HCT116 (cell line): ENCODE data around the gene SRPX. TPM values are rescaled to one million over a fixed set of nuclear protein-coding genes. Genes with fewer than 3 reads are reported as not detected.

Source experiments
- ATAC-seq: fragments of 200-7000 bp; cut with Tn5 transposase; 2 replicates; pipeline ENCODE4 v1.9.1; 2020; ENCODE audit warnings: mild to moderate bottlenecking, moderate library complexity
- BruUV-seq: library from RNA; stranded (reverse); fragments of 400-500 nt; replicated peaks from 2 replicates; lab custom pipeline; 2021; lab: Mats Ljungman, UMichigan
- CTCF ChIA-PET: fragments of 300-600 bp; sonication (Branson Sonifier 250); formaldehyde crosslinking; loops from one replicate; lab custom pipeline; 2021; ENCODE audit warnings: antibody characterized with exemption; lab: Charles Lee
- POLR2A ChIA-PET: fragments of 300-600, 350-600 bp; sonication (Branson Sonifier 250); formaldehyde crosslinking; loops from one replicate; lab custom pipeline; 2021; ENCODE audit warnings: antibody characterized with exemption; lab: Charles Lee
- RAD21 ChIA-PET, 2 experiments: fragments of 300-600 bp; sonication (Branson Sonifier 250); formaldehyde crosslinking; loops; one replicate each; lab custom pipeline; 2023; ENCODE audit warnings: low total read pairs in 2 of 2; ENCODE audit not compliant: uncharacterized antibody in 2 of 2, unreplicated experiment in 2 of 2, low non-redundant PET in 1 of 2; lab: Charles Lee
- DNase-seq: peaks from one replicate; pipeline ENCODE4 v3.0.0-alpha.2; 2010; ENCODE audit warnings: low read depth, low spot score
- H2AFZ ChIP-seq: fragments of 200-600 bp; shearing (Covaris generic), sonication (generic); 2 replicates; pipeline ENCODE4 v1.6.1; 2017; ENCODE audit warnings: low read depth, mixed run types, mixed read lengths, antibody characterized with exemption, low read length; ENCODE audit not compliant: poor library complexity, severe bottlenecking
- H3K27ac ChIP-seq: 2 replicates; pipeline ENCODE4 v1.5.1; 2012; ENCODE audit warnings: low read depth, low read length
- H3K27me3 ChIP-seq: fragments of 200-600 bp; sonication (generic); 2 replicates; pipeline ENCODE4 v1.6.1; 2016; ENCODE audit warnings: mixed run types, low read length, mixed read lengths; ENCODE audit not compliant: insufficient read depth
- H3K36me3 ChIP-seq, 2 experiments: fragments of 200-500 bp in 1 of 2; fragments of 200-600 bp in 1 of 2; sonication (Bioruptor generic) in 1 of 2; sonication (generic) in 1 of 2; 2 replicates each; pipeline versions ENCODE4 v1.5.1 to v1.6.1; 2014 to 2016; ENCODE audit warnings: low read length in 2 of 2, inconsistent platforms in 1 of 2, mixed read lengths in 1 of 2, mixed run types in 1 of 2; ENCODE audit not compliant: insufficient read depth in 2 of 2, control insufficient read depth in 1 of 2
- H3K4me1 ChIP-seq, 2 experiments: fragments of 200-600 bp in 1 of 2; sonication (generic) in 1 of 2; 2 replicates each; pipeline versions ENCODE4 v1.5.1 to v1.6.1; 2012 to 2017; ENCODE audit warnings: low read length in 2 of 2, inconsistent platforms in 1 of 2, mild to moderate bottlenecking in 1 of 2, mixed read lengths in 1 of 2, mixed run types in 1 of 2, moderate library complexity in 1 of 2; ENCODE audit not compliant: insufficient read depth in 2 of 2, control insufficient read depth in 1 of 2
- H3K4me2 ChIP-seq: fragments of 200-600 bp; sonication (generic); 2 replicates; pipeline ENCODE4 v1.6.1; 2017; ENCODE audit warnings: mixed run types, low read length, mixed read lengths
- H3K4me3 ChIP-seq, 2 experiments: fragments of 200-600 bp in 1 of 2; sonication (generic) in 1 of 2; replicated peaks in 1 of 2; 2 replicates each; pipeline ENCODE4 v1.5.1; 2011 to 2016; ENCODE audit warnings: low read length in 2 of 2, control low read depth in 1 of 2, low read depth in 1 of 2, mild to moderate bottlenecking in 1 of 2, mixed read lengths in 1 of 2, mixed run types in 1 of 2
- H3K79me2 ChIP-seq: fragments of 200-600 bp; sonication (generic); 2 replicates; pipeline ENCODE4 v1.6.1; 2017; ENCODE audit warnings: mild to moderate bottlenecking, mixed run types, low read length, moderate library complexity, mixed read lengths; ENCODE audit not compliant: insufficient read depth
- H3K9ac ChIP-seq: fragments of 200-600 bp; sonication (generic); 2 replicates; pipeline ENCODE4 v1.6.1; 2016; ENCODE audit warnings: low read length, mixed read lengths
- H3K9me2 ChIP-seq: fragments of 200-600 bp; sonication (generic), shearing (Covaris generic); 2 replicates; pipeline ENCODE4 v1.6.1; 2017; ENCODE audit warnings: mixed run types, mild to moderate bottlenecking, moderate library complexity; ENCODE audit not compliant: insufficient read depth
- H3K9me3 ChIP-seq, 2 experiments: fragments of 200-500 bp in 1 of 2; fragments of 200-600 bp in 1 of 2; sonication (Bioruptor generic) in 1 of 2; sonication (generic) in 1 of 2; 2 replicates each; pipeline ENCODE4 v1.6.1; 2014 to 2017; ENCODE audit warnings: low read length in 2 of 2, mixed read lengths in 2 of 2, inconsistent platforms in 1 of 2, low read depth in 1 of 2, mild to moderate bottlenecking in 1 of 2, mixed run types in 1 of 2, moderate library complexity in 1 of 2; ENCODE audit not compliant: control insufficient read depth in 1 of 2, insufficient read depth in 1 of 2
- H4K20me1 ChIP-seq: fragments of 200-600 bp; sonication (generic), shearing (Covaris generic); 2 replicates; pipeline ENCODE4 v1.6.1; 2017; ENCODE audit warnings: mixed run types, mild to moderate bottlenecking, moderate library complexity; ENCODE audit not compliant: insufficient read depth
- CBX3 ChIP-seq: IDR thresholded peaks from 2 replicates; pipeline ENCODE4 v1.6.1; 2012; ENCODE audit warnings: low read depth
- EGR1 ChIP-seq: IDR thresholded peaks from 2 replicates; pipeline ENCODE4 v1.6.1; 2012; ENCODE audit warnings: low read depth
- EZH2 ChIP-seq: fragments of 200-600 bp; sonication (generic); IDR thresholded peaks from 2 replicates; pipeline ENCODE4 v1.6.1; 2017; ENCODE audit warnings: antibody characterized with exemption, mixed run types
- EZH2phosphoT487 ChIP-seq: fragments of 200-600 bp; IDR thresholded peaks from 2 replicates; pipeline ENCODE4 v1.6.1; 2018; ENCODE audit warnings: antibody characterized with exemption, borderline replicate concordance
- FOSL1 ChIP-seq: IDR thresholded peaks from 2 replicates; pipeline ENCODE4 v1.6.1; 2012; ENCODE audit warnings: low read depth
- POLR2A ChIP-seq: IDR thresholded peaks from 2 replicates; pipeline ENCODE4 v1.7.0; 2011; ENCODE audit warnings: borderline replicate concordance; ENCODE audit not compliant: insufficient read depth, insufficient read length; ENCODE audit errors: extremely low read depth
- POLR2AphosphoS5 ChIP-seq: IDR thresholded peaks from 2 replicates; pipeline ENCODE4 v1.6.1; 2011; ENCODE audit warnings: mild to moderate bottlenecking, low read depth, low read length, moderate library complexity
- RAD21 ChIP-seq: IDR thresholded peaks from 2 replicates; pipeline ENCODE4 v1.6.1; 2012; ENCODE audit warnings: low read depth, mild to moderate bottlenecking
- REST ChIP-seq: IDR thresholded peaks from 2 replicates; pipeline ENCODE4 v1.6.1; 2012; ENCODE audit warnings: low read depth
- SIN3A ChIP-seq: IDR thresholded peaks from 2 replicates; pipeline ENCODE4 v1.6.1; 2012; ENCODE audit warnings: low read depth
- SP1 ChIP-seq: IDR thresholded peaks from 2 replicates; pipeline ENCODE4 v1.6.1; 2012; ENCODE audit warnings: low read depth
- TCF7L2 ChIP-seq: IDR thresholded peaks from 2 replicates; pipeline ENCODE4 v1.7.0; 2011; ENCODE audit warnings: borderline replicate concordance, inconsistent platforms; ENCODE audit not compliant: insufficient read depth, insufficient read length; ENCODE audit errors: extremely low read depth
- ZFX ChIP-seq: fragments of 450-650 bp; IDR thresholded peaks from 2 replicates; pipeline ENCODE4 v1.6.1; 2017
- intact Hi-C: fragments of 100-400 bp; cut with micrococcal nuclease; formaldehyde crosslinking; loops from 2 replicates; pipeline ENCODE4 v1.10.0; 2022
- total RNA-seq: library from RNA; stranded (reverse); gene quantifications from one replicate; pipeline ENCODE4 v1.2.1, GENCODE V29; 2021; ENCODE audit not compliant: unreplicated experiment
- TF ChIP-seq, protein P1 (sequence below): IDR thresholded peaks from 2 replicates; pipeline ENCODE4 v1.6.1; 2011; ENCODE audit warnings: mild to moderate bottlenecking, low read length, moderate library complexity; ENCODE audit not compliant: insufficient replicate concordance; ENCODE audit errors: extremely low read depth
- TF ChIP-seq, protein P2 (sequence below): IDR thresholded peaks from 2 replicates; pipeline ENCODE4 v1.6.1; 2012
- TF ChIP-seq, protein P3 (sequence below), 3 experiments: fragments of 200-600 bp in 1 of 3; sonication (generic) in 1 of 3; IDR thresholded peaks in 2 of 3; conservative IDR thresholded peaks in 1 of 3; 2 replicates each; pipeline ENCODE4 v1.5.1; 2012 to 2017; ENCODE audit warnings: low read depth in 2 of 3, low read length in 2 of 3, antibody characterized with exemption in 1 of 3, borderline replicate concordance in 1 of 3, control low read depth in 1 of 3, mild to moderate bottlenecking in 1 of 3, mixed read lengths in 1 of 3, mixed run types in 1 of 3, moderate library complexity in 1 of 3; ENCODE audit not compliant: insufficient read depth in 1 of 3

Gene SRPX
- total RNA-seq, 1 experiment from 2014 or later: 18.2 TPM

DNA sequence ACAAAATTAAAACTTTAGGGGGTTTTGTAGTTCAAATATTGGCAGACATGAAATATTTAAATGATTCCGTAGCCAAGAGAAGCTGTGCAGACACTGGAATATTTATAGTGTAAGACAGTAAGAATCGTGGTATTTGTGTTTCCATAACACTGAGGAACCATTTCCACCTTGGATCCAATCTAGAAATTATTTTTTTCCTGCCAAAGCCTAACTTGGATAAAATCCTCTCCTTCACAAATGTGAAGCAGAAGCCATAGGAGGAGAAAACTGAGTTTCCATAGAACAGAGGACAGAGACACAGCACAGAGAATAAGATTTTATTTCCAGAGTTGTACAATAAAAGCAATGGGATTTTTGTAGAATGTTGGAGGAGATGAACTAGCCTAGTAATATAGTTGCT, 19.9 kb upstream of the SRPX start:
- Histone ChIP-seq H4K20me1 (no peaks in the 10 kb centered on the region), H3K36me3 (no peaks in the 10 kb centered on the region), H3K27me3 (no peaks in the 10 kb centered on the region), H3K79me2 (no peaks in the 10 kb centered on the region), H3K27ac (no peak overlapping the region), H2AFZ (no peak overlapping the region), H3K9ac (no peak overlapping the region), H3K4me2 (no peak overlapping the region), H3K9me2 (no peaks in the 10 kb centered on the region), H3K4me3 (no peak overlapping the region), H3K4me1 (no peaks in the 10 kb centered on the region), H3K9me3 (no peaks in the 10 kb centered on the region)
- TF ChIP-seq, protein P1, sequence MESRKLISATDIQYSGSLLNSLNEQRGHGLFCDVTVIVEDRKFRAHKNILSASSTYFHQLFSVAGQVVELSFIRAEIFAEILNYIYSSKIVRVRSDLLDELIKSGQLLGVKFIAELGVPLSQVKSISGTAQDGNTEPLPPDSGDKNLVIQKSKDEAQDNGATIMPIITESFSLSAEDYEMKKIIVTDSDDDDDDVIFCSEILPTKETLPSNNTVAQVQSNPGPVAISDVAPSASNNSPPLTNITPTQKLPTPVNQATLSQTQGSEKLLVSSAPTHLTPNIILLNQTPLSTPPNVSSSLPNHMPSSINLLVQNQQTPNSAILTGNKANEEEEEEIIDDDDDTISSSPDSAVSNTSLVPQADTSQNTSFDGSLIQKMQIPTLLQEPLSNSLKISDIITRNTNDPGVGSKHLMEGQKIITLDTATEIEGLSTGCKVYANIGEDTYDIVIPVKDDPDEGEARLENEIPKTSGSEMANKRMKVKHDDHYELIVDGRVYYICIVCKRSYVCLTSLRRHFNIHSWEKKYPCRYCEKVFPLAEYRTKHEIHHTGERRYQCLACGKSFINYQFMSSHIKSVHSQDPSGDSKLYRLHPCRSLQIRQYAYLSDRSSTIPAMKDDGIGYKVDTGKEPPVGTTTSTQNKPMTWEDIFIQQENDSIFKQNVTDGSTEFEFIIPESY: no peak
- TF ChIP-seq EGR1: no peak
- TF ChIP-seq SP1: no peak
- TF ChIP-seq, protein P2, sequence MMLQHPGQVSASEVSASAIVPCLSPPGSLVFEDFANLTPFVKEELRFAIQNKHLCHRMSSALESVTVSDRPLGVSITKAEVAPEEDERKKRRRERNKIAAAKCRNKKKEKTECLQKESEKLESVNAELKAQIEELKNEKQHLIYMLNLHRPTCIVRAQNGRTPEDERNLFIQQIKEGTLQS: no peak
- TF ChIP-seq POLR2AphosphoS5: no peak
- TF ChIP-seq TCF7L2: no peak
- TF ChIP-seq ZFX: no peak
- no peak for TF ChIP-seq SIN3A
- no peak for TF ChIP-seq EZH2
- TF ChIP-seq RAD21: no peak
- TF ChIP-seq, protein P3, sequence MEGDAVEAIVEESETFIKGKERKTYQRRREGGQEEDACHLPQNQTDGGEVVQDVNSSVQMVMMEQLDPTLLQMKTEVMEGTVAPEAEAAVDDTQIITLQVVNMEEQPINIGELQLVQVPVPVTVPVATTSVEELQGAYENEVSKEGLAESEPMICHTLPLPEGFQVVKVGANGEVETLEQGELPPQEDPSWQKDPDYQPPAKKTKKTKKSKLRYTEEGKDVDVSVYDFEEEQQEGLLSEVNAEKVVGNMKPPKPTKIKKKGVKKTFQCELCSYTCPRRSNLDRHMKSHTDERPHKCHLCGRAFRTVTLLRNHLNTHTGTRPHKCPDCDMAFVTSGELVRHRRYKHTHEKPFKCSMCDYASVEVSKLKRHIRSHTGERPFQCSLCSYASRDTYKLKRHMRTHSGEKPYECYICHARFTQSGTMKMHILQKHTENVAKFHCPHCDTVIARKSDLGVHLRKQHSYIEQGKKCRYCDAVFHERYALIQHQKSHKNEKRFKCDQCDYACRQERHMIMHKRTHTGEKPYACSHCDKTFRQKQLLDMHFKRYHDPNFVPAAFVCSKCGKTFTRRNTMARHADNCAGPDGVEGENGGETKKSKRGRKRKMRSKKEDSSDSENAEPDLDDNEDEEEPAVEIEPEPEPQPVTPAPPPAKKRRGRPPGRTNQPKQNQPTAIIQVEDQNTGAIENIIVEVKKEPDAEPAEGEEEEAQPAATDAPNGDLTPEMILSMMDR (IDR thresholded peaks at IDR 0.05 in 2 of 3, conservative IDR thresholded peaks at IDR 0.05 in 1 of 3; ENCODE audit: borderline replicate concordance in 1 of 3, insufficient read depth in 1 of 3, low read depth in 2 of 3, low read length in 2 of 3): no peak
- no peak for TF ChIP-seq POLR2A
- TF ChIP-seq CBX3: no peak
- no peak for TF ChIP-seq FOSL1
- TF ChIP-seq REST: no peak
- no peak for TF ChIP-seq EZH2phosphoT487
- DNase-seq (no peak), ATAC-seq (no peak)
- ChIA-PET POLR2A (no interaction called here), CTCF (no interaction called here), RAD21 (no interaction called here)
- BruUV-seq: no TSS peak
- intact Hi-C loops: no loop called here
